ENCODE data around the gene TEX51. TPM values are rescaled to one million over a fixed set of nuclear protein-coding genes. Genes with fewer than 3 reads are reported as not detected.

Gene TEX51
- polyA plus RNA-seq, 1 of the 3 experiments (the other 2 are of a cell fraction) = not detected

- H3K9me3 ChIP-seq = no peaks in the 10 kb centered on the region
- no peak overlapping the region for H3K4me2 ChIP-seq
- H3K27me3 ChIP-seq (ENCODE audit: insufficient read depth) = no peaks in the 10 kb centered on the region
- no peaks in the 10 kb centered on the region for H3K79me2 ChIP-seq (ENCODE audit: insufficient read depth)
- H3K9ac ChIP-seq = no peak overlapping the region
- TF ChIP-seq CTCF (IDR thresholded peaks at IDR 0.05) = no peak
- no peak for TF ChIP-seq JUND (IDR thresholded peaks at IDR 0.05)
- no peak for TF ChIP-seq RAD21 (IDR thresholded peaks at IDR 0.05; ENCODE audit: low read length)
- TF ChIP-seq CHD2 (IDR thresholded peaks at IDR 0.05; ENCODE audit: low read length, partially characterized antibody) = no peak
- TF ChIP-seq FOXM1 (IDR thresholded peaks at IDR 0.05; ENCODE audit: low read depth) = no peak
- no peak for TF ChIP-seq RFX5 (IDR thresholded peaks at IDR 0.05; ENCODE audit: low read length)
- no peak for TF ChIP-seq TCF12 (IDR thresholded peaks at IDR 0.05)
- no peak for TF ChIP-seq GABPA (IDR thresholded peaks at IDR 0.05; ENCODE audit: low read depth)
- TF ChIP-seq PBX3 (IDR thresholded peaks at IDR 0.05) = no peak
- no peak for TF ChIP-seq GATA2 (CRISPR knock-in tag; IDR thresholded peaks at IDR 0.05)
- TF ChIP-seq RCOR1 (IDR thresholded peaks at IDR 0.05; ENCODE audit: low read length) = no peak
- TF ChIP-seq YY1 (IDR thresholded peaks at IDR 0.05; ENCODE audit: low read depth) = no peak
- no peak overlapping the region for H3K27ac ChIP-seq (ENCODE audit: low read depth in 2 of 2, low read length in 1 of 2)
- ChIA-PET CTCF (interaction anchor here (0.6 to 1.0 kb wide), 3 partner anchors 11 to 677 kb away, joined by 3 read pairs; no protein-coding TSS in a partner anchor), POLR2A (no interaction called here)
- H3K36me3 ChIP-seq (replicated peaks in 1 of 2; ENCODE audit: control insufficient read depth in 1 of 2, insufficient read depth in 2 of 2, low read length in 1 of 2) = no peaks in the 10 kb centered on the region
- DNase-seq = no peak
- 28% methylated on average over 9 of the region's 9 CpGs for WGBS (ENCODE audit: low lambda C conversion rate)
- H2AFZ ChIP-seq (ENCODE audit: low read depth) = no peak overlapping the region
- no peaks in the 10 kb centered on the region for H3K9me2 ChIP-seq
- no peaks in the 10 kb centered on the region for H4K20me1 ChIP-seq (ENCODE audit: insufficient read depth)
- peaks cover 0 to 5% of the 10 kb centered on the region in 2 experiments; a peak in 1 of 4 replicates for H3K4me1 ChIP-seq (ENCODE audit: control insufficient read depth in 1 of 2, insufficient read depth in 2 of 2, low read depth in 1 of 2, low read length in 1 of 2)
- no peaks in the 10 kb centered on the region for H3F3A ChIP-seq (replicated peaks; ENCODE audit: insufficient read depth)
- no peak overlapping the region for H3K4me3 ChIP-seq (ENCODE audit: low read depth in 2 of 2, low read length in 1 of 2)
Observed at GRCh38 chr2:126900646-126901319, 2.1 kb downstream of the TEX51 start.

- no peak for DNase-seq
- Histone ChIP-seq H3K27ac (ENCODE audit: low read depth in 2 of 2, low read length in 1 of 2) (no peak overlapping the region), H3K9me3 (no peaks in the 10 kb centered on the region), H3K36me3 (replicated peaks in 1 of 2; ENCODE audit: control insufficient read depth in 1 of 2, insufficient read depth in 2 of 2, low read length in 1 of 2) (no peaks in the 10 kb centered on the region), H3K4me1 (ENCODE audit: control insufficient read depth in 1 of 2, insufficient read depth in 2 of 2, low read depth in 1 of 2, low read length in 1 of 2) (peaks cover 0 to 5% of the 10 kb centered on the region in 2 experiments; a peak in 1 of 4 replicates), H2AFZ (ENCODE audit: low read depth) (no peak overlapping the region), H3K4me2 (no peak overlapping the region), H3K79me2 (ENCODE audit: insufficient read depth) (no peaks in the 10 kb centered on the region), H3K9me2 (no peaks in the 10 kb centered on the region), H3F3A (replicated peaks; ENCODE audit: insufficient read depth) (no peaks in the 10 kb centered on the region), H3K27me3 (ENCODE audit: insufficient read depth) (no peaks in the 10 kb centered on the region), H3K4me3 (ENCODE audit: low read depth in 2 of 2, low read length in 1 of 2) (no peak overlapping the region), H3K9ac (no peak overlapping the region), H4K20me1 (ENCODE audit: insufficient read depth) (no peaks in the 10 kb centered on the region)
- POLR2A ChIA-PET = no interaction called here
- 20% methylated on average over 2 of the region's 2 CpGs for WGBS (ENCODE audit: low lambda C conversion rate)
- CTCF ChIA-PET = interaction anchor here (0.6 to 1.0 kb wide), 4 partner anchors 12 to 677 kb away, joined by 3 read pairs; no protein-coding TSS in a partner anchor
- no peak for TF ChIP-seq PBX3 (IDR thresholded peaks at IDR 0.05)
- no peak for TF ChIP-seq RXRA (IDR thresholded peaks at IDR 0.05; ENCODE audit: borderline replicate concordance, low read depth)
- TF ChIP-seq MEF2A (IDR thresholded peaks at IDR 0.05; ENCODE audit: borderline replicate concordance, low read depth) = no peak
- no peak for TF ChIP-seq TCF12 (IDR thresholded peaks at IDR 0.05)
- no peak for TF ChIP-seq RAD21 (IDR thresholded peaks at IDR 0.05; ENCODE audit: low read length)
- no peak for TF ChIP-seq ZBTB33 (IDR thresholded peaks at IDR 0.05; ENCODE audit: borderline replicate concordance, low read depth)
- TF ChIP-seq CHD2 (IDR thresholded peaks at IDR 0.05; ENCODE audit: low read length, partially characterized antibody) = no peak
- TF ChIP-seq USF2 (IDR thresholded peaks at IDR 0.05; ENCODE audit: borderline replicate concordance, low read depth, low read length) = no peak
- TF ChIP-seq NRF1 (IDR thresholded peaks at IDR 0.05; ENCODE audit: low read depth, low read length) = no peak
Observed at GRCh38 chr2:126901459-126901858, 2.8 kb downstream of the TEX51 start.

All from SK-N-SH (cell line).